HL-60/S4 (cell line): ENCODE data around the gene C14orf180.
"Not testable (repeated sequence)": the region's sequence is repeated elsewhere in the genome, so short reads cannot be mapped to it uniquely, and the experiment has no call there.

Experiments used
- in situ Hi-C: fragments of 300-500 bp; cut with MboI; formaldehyde crosslinking; loops from 2 replicates; pipeline ENCODE4 v1.14.3; 2022; ENCODE audit warnings: low sequenced_read_pairs

The C14orf180 gene

GRCh38 chr14:104604458-104605449 is 25.2 kb downstream of the C14orf180 start, which contains the start of gene TMEM179:
Gene TMEM179, minus strand, starts transcription at chr14:104604772. Its CDS starts 31 bp downstream, at chr14:104604741.
- in situ Hi-C loops = no loop called here

- in situ Hi-C loops = no loop called here
Observed at GRCh38 chr14:104609666-104610065, 30.1 kb downstream of the C14orf180 start.

- in situ Hi-C loops = no loop called here
Observed at GRCh38 chr14:104610749-104611310, 31.3 kb downstream of the C14orf180 start.

GRCh38 chr14:104611881-104612280 is 32.3 kb downstream of the C14orf180 start:
- in situ Hi-C loops = no loop called here

- in situ Hi-C loops = no loop called here
Observed at GRCh38 chr14:104614126-104614812, 34.7 kb downstream of the C14orf180 start.

GRCh38 chr14:104624939-104625338 is 45.4 kb downstream of the C14orf180 start:
- in situ Hi-C loops = no loop called here

- in situ Hi-C loops = no loop called here
Observed at GRCh38 chr14:104632781-104633180, 53.2 kb downstream of the C14orf180 start.

- in situ Hi-C loops = no loop called here
Observed at GRCh38 chr14:104633276-104634137, 53.9 kb downstream of the C14orf180 start.

- in situ Hi-C loops = no loop called here
Observed at GRCh38 chr14:104634138-104634760, 54.7 kb downstream of the C14orf180 start.

- in situ Hi-C loops = no loop called here
Observed at GRCh38 chr14:104634886-104635570, 55.5 kb downstream of the C14orf180 start.

GRCh38 chr14:104635717-104636116 is 56.2 kb downstream of the C14orf180 start:
- in situ Hi-C loops = no loop called here

GRCh38 chr14:104636131-104636530 is 56.6 kb downstream of the C14orf180 start:
- in situ Hi-C loops = no loop called here

GRCh38 chr14:104636846-104637545 is 57.4 kb downstream of the C14orf180 start:
- in situ Hi-C loops = not testable (repeated sequence)

- in situ Hi-C loops = no loop called here
Observed at GRCh38 chr14:104637546-104638003, 58.0 kb downstream of the C14orf180 start.

- in situ Hi-C loops = no loop called here
Observed at GRCh38 chr14:104638190-104638589, 58.6 kb downstream of the C14orf180 start.

GRCh38 chr14:104638927-104639450 is 59.4 kb downstream of the C14orf180 start:
- in situ Hi-C loops = no loop called here

- in situ Hi-C loops = no loop called here
Observed at GRCh38 chr14:104639471-104639870, 59.9 kb downstream of the C14orf180 start.
